ENCODE measurements around the gene EPDR1.

The EPDR1 gene

GRCh38 chr7:37920305-37920848 is at the start of gene EPDR1:
EPDR1 (plus strand) TSS chr7:37920640; CDS start chr7:37920940, 300 bp downstream.
- DNase-seq = peak; percentile 8

GRCh38 chr7:37882086-37882485 is 38.4 kb upstream of the EPDR1 start:
- no peak for DNase-seq

GRCh38 chr7:37893359-37893758 is 27.1 kb upstream of the EPDR1 start:
- no peak for DNase-seq

GRCh38 chr7:37894671-37895070 is 25.8 kb upstream of the EPDR1 start:
- DNase-seq = no peak

GRCh38 chr7:37899712-37900247 is 20.7 kb upstream of the EPDR1 start:
- no peak for DNase-seq

- no peak for DNase-seq
Measured at GRCh38 chr7:37901236-37901827, 19.1 kb upstream of the EPDR1 start.

- DNase-seq = no peak
Measured at GRCh38 chr7:37901890-37902524, 18.4 kb upstream of the EPDR1 start.

- no peak for DNase-seq
Measured at GRCh38 chr7:37908221-37908788, 12.1 kb upstream of the EPDR1 start.

GRCh38 chr7:37912756-37913155 is 7.7 kb upstream of the EPDR1 start:
- DNase-seq = no peak

- DNase-seq = no peak
Measured at GRCh38 chr7:37915438-37915837, 5.0 kb upstream of the EPDR1 start.

- DNase-seq = no peak
Measured at GRCh38 chr7:37916017-37916672, 4.3 kb upstream of the EPDR1 start.

GRCh38 chr7:37916673-37917660 is 3.5 kb upstream of the EPDR1 start, which contains the start of gene SFRP4:
SFRP4 (minus strand) TSS chr7:37916817; CDS start chr7:37916537, 280 bp downstream.
- DNase-seq = no peak

- DNase-seq = no peak
Measured at GRCh38 chr7:37918526-37918925, 1.9 kb upstream of the EPDR1 start.

- DNase-seq = no peak
Measured at GRCh38 chr7:37920849-37921805, 687 bp downstream of the EPDR1 start.

- DNase-seq = no peak
Measured at GRCh38 chr7:37921876-37922275, 1.4 kb downstream of the EPDR1 start.

GRCh38 chr7:37923996-37924395 is 3.6 kb downstream of the EPDR1 start:
- DNase-seq = no peak

- no peak for DNase-seq
Measured at GRCh38 chr7:37924491-37925041, 4.1 kb downstream of the EPDR1 start.

- no peak for DNase-seq
Measured at GRCh38 chr7:37925620-37926019, 5.2 kb downstream of the EPDR1 start.

GRCh38 chr7:37927773-37928444 is 7.5 kb downstream of the EPDR1 start:
- no peak for DNase-seq

GRCh38 chr7:37928878-37929277 is 8.4 kb downstream of the EPDR1 start:
- no peak for DNase-seq

All from NCI-H1436 (cell line).